Esophagus squamous epithelium (tissue), 5 donors: Measurements from ENCODE around the gene LARP6. TPM values are rescaled to one million over a fixed set of nuclear protein-coding genes. Genes with fewer than 3 reads are reported as not detected.
"Not testable (repeated sequence)": the region's sequence is repeated elsewhere in the genome, so short reads cannot be mapped to it uniquely, and the experiment has no call there.

ENCODE experiments used
- DNase-seq: peaks from one replicate; lab custom pipeline; 2025; lab: John Stamatoyannopoulos, UW
- H3K27ac ChIP-seq, 4 donors: fragments of 200-600 bp; sonication (generic); one replicate each; pipeline ENCODE4 v1.5.1; 2016 to 2019; ENCODE audit warnings: mild to moderate bottlenecking in 1 of 4
- H3K27me3 ChIP-seq, 4 donors: fragments of 200-600 bp; sonication (generic); 1 replicate in 3 of 4; 2 replicates in 1 of 4; pipeline versions ENCODE4 v1.5.1 to v1.6.0; 2017 to 2021; ENCODE audit warnings: antibody characterized with exemption in 1 of 4
- H3K36me3 ChIP-seq, 3 donors: fragments of 200-600 bp; sonication (generic); one replicate each; pipeline ENCODE4 v1.5.1; 2016 to 2019
- H3K4me1 ChIP-seq, 3 donors: fragments of 200-600 bp; sonication (generic); one replicate each; pipeline ENCODE4 v1.5.1; 2017 to 2019
- H3K4me3 ChIP-seq, 4 donors: fragments of 200-600 bp; sonication (generic); 1 replicate in 3 of 4; 2 replicates in 1 of 4; pipeline ENCODE4 v1.5.1; 2016 to 2019; ENCODE audit warnings: mild to moderate bottlenecking in 2 of 4, moderate library complexity in 1 of 4
- H3K9me3 ChIP-seq, 3 donors: fragments of 200-600 bp; sonication (generic); one replicate each; pipeline ENCODE4 v1.5.1; 2016 to 2019
- POLR2A ChIP-seq, 4 donors: fragments of 450-650 bp; IDR thresholded peaks; one replicate each; pipeline ENCODE4 v1.6.1; 2017; ENCODE audit warnings: antibody characterized with exemption in 4 of 4, mild to moderate bottlenecking in 4 of 4, moderate library complexity in 3 of 4
- WGBS, 2 donors: methylation state at CpG; one replicate each; pipeline ENCODE4 v1.1.5; 2018; 5-methylcytosine and 5-hydroxymethylcytosine counted together
- intact Hi-C: fragments of 100-400 bp; cut with DNase I; formaldehyde crosslinking; loops from one replicate; pipeline ENCODE4 v1.15.0; 2022
- total RNA-seq, 4 donors: library from RNA; depleted of rRNA; stranded (reverse); fragments of >200 nt; gene quantifications; one replicate each; pipeline ENCODE4 v1.1.0, GENCODE V29; 2016
- TF ChIP-seq, protein P1 (sequence below), 6 experiments: fragments of 450-650 bp in 4 of 6; fragments of 200-600 bp in 2 of 6; sonication (generic) in 2 of 6; IDR thresholded peaks; one replicate each; pipeline ENCODE4 v1.5.1; 2016 to 2019; ENCODE audit warnings: antibody characterized with exemption in 6 of 6, mild to moderate bottlenecking in 4 of 6, moderate library complexity in 4 of 6
- donor health status: DM: yes; HTN: yes; CAD: no.

The LARP6 gene
- total RNA-seq, 4 donors from 2014 or later = 0.30 to 18.7 (median 2.8) TPM

DNA sequence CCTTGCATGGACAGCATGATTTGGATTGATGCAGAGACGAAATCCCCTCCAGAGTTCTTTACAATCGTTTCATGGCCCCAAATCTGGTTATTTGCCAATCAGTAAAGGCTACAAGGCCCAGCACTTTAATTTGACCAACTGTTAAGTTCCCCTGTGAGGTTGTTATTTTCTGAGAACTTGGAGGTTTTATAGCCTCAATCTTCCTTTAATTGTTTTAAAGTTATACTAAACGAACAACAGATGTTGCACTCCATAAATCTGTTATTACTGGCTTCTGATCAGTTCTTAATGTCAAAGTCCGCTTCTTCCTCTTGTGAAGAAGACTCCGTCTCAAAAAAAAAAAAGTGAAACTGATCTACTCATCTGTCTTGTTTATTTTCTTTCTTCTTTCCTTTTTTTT is 30.8 kb downstream of the LARP6 start:
- WGBS, 2 donors = 47 to 56% methylated on average over 5 of the region's 5 CpGs
- Histone ChIP-seq H3K27ac (no peak overlapping the region), H3K4me3 (no peak overlapping the region), H3K9me3 (no peaks in the 10 kb centered on the region), H3K4me1 (peaks cover 0 to 27% (median 10%) of the 10 kb centered on the region in 3 donors), H3K36me3 (no peaks in the 10 kb centered on the region), H3K27me3 (no peaks in the 10 kb centered on the region)
- intact Hi-C loops = no loop called here
- TF ChIP-seq, protein P1, sequence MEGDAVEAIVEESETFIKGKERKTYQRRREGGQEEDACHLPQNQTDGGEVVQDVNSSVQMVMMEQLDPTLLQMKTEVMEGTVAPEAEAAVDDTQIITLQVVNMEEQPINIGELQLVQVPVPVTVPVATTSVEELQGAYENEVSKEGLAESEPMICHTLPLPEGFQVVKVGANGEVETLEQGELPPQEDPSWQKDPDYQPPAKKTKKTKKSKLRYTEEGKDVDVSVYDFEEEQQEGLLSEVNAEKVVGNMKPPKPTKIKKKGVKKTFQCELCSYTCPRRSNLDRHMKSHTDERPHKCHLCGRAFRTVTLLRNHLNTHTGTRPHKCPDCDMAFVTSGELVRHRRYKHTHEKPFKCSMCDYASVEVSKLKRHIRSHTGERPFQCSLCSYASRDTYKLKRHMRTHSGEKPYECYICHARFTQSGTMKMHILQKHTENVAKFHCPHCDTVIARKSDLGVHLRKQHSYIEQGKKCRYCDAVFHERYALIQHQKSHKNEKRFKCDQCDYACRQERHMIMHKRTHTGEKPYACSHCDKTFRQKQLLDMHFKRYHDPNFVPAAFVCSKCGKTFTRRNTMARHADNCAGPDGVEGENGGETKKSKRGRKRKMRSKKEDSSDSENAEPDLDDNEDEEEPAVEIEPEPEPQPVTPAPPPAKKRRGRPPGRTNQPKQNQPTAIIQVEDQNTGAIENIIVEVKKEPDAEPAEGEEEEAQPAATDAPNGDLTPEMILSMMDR (IDR thresholded peaks at IDR 0.05) = no peak
- no peak for TF ChIP-seq POLR2A (IDR thresholded peaks at IDR 0.05)
- no peak for DNase-seq

DNA sequence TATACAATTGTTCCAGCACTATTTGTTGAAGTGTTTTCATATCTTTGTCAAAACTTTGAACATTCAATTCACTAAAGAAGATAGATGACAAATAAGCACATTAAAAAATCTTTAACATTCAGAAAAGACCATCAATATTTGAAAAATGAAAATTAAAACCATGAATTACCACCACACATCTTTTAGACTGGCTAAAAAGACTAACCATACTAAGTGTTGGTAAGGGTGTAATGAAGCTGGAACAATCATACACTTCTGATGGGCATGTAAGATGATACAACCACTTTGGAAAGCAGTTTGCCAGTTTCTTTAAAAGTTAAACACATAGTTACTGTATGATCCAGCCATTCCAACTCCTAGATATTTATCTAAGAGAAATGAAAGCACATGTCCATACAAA is 33.7 kb downstream of the LARP6 start:
- intact Hi-C loops = no loop called here

DNA sequence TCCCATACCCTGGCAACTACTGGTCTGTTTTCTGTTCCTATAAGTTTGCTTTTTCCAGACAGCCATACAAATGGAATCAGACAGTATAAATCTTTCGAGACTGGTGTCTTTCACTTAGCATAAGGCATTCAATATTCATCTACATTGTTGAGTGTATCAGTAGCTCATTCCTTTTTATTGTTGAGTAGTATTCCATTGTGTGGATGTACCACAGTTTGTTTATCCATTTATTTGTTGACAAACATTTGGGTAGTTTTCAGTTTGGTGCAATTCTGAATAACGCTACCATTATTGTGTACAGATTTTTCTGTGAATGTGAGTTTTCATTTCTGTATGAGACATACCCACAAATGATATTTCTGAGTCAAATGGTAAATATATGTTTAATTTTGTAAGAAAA is 35.4 kb downstream of the LARP6 start:
- 85 to 100% methylated on average over 2 of the region's 2 CpGs for WGBS, 2 donors
- Histone ChIP-seq H3K27me3 (no peaks in the 10 kb centered on the region), H3K36me3 (no peaks in the 10 kb centered on the region), H3K27ac (no peak overlapping the region), H3K4me1 (no peaks in the 10 kb centered on the region), H3K4me3 (no peak overlapping the region), H3K9me3 (no peaks in the 10 kb centered on the region)
- no peak for DNase-seq
- TF ChIP-seq, protein P1 (IDR thresholded peaks at IDR 0.05) = no peak
- no peak for TF ChIP-seq POLR2A (IDR thresholded peaks at IDR 0.05)
- intact Hi-C loops = no loop called here

More for the DNA sequence above, 33.7 kb downstream of the LARP6 start:
- Histone ChIP-seq H3K9me3 (no peaks in the 10 kb centered on the region), H3K27ac (no peak overlapping the region), H3K4me1 (peaks cover 0 to 6% (median 0%) of the 10 kb centered on the region in 3 donors), H3K27me3 (no peaks in the 10 kb centered on the region), H3K4me3 (no peak overlapping the region), H3K36me3 (no peaks in the 10 kb centered on the region)
- TF ChIP-seq, protein P1 (IDR thresholded peaks at IDR 0.05) = no peak
- TF ChIP-seq POLR2A (IDR thresholded peaks at IDR 0.05) = no peak
- DNase-seq = no peak

DNA sequence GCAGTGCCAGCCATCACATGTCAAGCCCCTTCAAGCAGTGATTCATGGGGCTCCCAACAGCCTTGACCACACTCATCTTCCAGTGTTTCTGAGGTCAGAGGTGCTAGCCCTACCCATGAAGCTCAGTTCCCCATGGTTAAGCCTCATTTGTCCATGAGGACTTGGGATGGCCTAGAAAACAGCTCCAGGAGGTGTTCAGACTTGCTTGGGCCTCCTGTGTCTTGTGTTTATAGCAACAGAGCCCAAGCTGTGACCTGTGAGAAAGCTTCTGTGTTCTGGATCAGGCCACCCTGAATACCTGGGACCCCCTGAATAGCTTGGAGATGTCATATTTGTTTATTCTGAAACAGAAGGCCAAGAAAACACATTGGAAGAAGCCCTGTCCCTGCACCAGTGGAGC is 36.7 kb downstream of the LARP6 start:
- H3K36me3 ChIP-seq = no peaks in the 10 kb centered on the region
- TF ChIP-seq POLR2A (IDR thresholded peaks at IDR 0.05) = no peak
- TF ChIP-seq, protein P1 (IDR thresholded peaks at IDR 0.05) = no peak
- no peaks in the 10 kb centered on the region for H3K27me3 ChIP-seq
- intact Hi-C loops = no loop called here
- DNase-seq = no peak
- no peak overlapping the region for H3K27ac ChIP-seq
- H3K4me1 ChIP-seq = peaks cover 0 to 1% (median 0%) of the 10 kb centered on the region in 3 donors
- no peak overlapping the region for H3K4me3 ChIP-seq
- H3K9me3 ChIP-seq = no peaks in the 10 kb centered on the region

DNA sequence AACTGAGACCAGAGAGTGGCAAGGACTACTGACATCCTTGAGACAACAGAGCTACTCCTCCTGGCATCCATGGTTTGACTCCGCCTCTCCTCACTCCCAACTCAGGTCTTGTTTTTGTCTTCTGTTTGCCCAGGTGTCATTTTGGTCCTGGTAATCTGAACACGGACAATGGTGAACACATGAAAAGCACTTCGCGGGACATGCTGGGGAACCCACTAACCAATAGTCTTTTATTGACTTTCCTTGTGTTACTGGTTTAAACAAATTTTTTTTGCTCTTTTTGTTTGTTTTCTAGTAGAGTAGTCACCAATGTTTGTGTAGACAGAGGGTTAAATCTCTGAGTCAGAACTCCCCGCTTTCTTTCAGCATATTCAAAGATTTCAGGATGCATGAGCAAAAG is 38.4 kb downstream of the LARP6 start:
- Histone ChIP-seq H3K36me3 (no peaks in the 10 kb centered on the region), H3K27ac (no peak overlapping the region), H3K27me3 (no peaks in the 10 kb centered on the region), H3K4me3 (no peak overlapping the region), H3K4me1 (peaks cover 0 to 7% (median 0%) of the 10 kb centered on the region in 3 donors), H3K9me3 (no peaks in the 10 kb centered on the region)
- TF ChIP-seq POLR2A (IDR thresholded peaks at IDR 0.05) = no peak
- TF ChIP-seq, protein P1 (IDR thresholded peaks at IDR 0.05) = no peak
- WGBS, 2 donors = 62 to 89% methylated on average over 5 of the region's 5 CpGs
- intact Hi-C loops = no loop called here
- DNase-seq = no peak

DNA sequence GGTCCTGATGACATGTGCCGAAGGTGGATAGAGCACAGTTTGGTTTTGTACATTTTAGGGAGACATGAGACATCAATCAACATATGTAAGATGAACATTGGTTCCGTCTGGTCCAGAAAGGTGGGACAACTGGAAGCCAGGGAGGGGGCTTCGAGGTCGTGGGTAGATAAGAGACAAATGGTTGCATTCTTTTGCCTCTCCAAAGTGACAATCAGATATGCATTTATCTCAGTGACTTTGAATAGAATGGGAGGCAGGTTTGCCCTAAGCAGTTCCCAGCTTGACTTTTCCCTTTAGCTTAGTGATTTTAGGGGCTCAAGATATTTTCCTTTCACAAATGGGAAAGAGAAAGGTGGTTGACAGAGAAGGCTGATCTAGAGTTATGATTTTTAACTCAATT is 38.9 kb downstream of the LARP6 start:
- H3K4me3 ChIP-seq, H3K27me3 ChIP-seq, intact Hi-C loops, H3K36me3 ChIP-seq, H3K9me3 ChIP-seq, H3K4me1 ChIP-seq, H3K27ac ChIP-seq, DNase-seq: not testable (repeated sequence)
- WGBS, 2 donors = 63 to 70% methylated on average over 4 of the region's 4 CpGs
